GM12878 (cell line): ENCODE measurements around the gene MEIS2. TPM values are rescaled to one million over a fixed set of nuclear protein-coding genes. Genes with fewer than 3 reads are reported as not detected.

ENCODE experiments used
- ATAC-seq: fragments of 200-7000 bp; cut with Tn5 transposase; 3 replicates; pipeline ENCODE4 v1.9.1; 2020; ENCODE audit warnings: mild to moderate bottlenecking, moderate library complexity
- BruUV-seq: library from RNA; stranded (reverse); fragments of 400-500 nt; replicated peaks from 2 replicates; lab custom pipeline; 2021; lab: Mats Ljungman, UMichigan
- CTCF ChIA-PET: fragments of 300-600 bp; sonication (Branson Sonifier 250); formaldehyde crosslinking; extraction: SDS; loops from one replicate; lab custom pipeline; 2021; ENCODE audit warnings: inconsistent platforms; lab: Yijun Ruan, JAX
- POLR2A ChIA-PET: fragments of 350-600 bp; formaldehyde crosslinking; extraction: SDS; loops from one replicate; lab custom pipeline; 2021; ENCODE audit warnings: inconsistent platforms; lab: Charles Lee
- RAD21 ChIA-PET: fragments of 300-600 bp; sonication (Branson Sonifier 250); formaldehyde crosslinking; loops from one replicate; lab custom pipeline; 2023; ENCODE audit warnings: antibody characterized with exemption; ENCODE audit not compliant: unreplicated experiment; lab: Charles Lee
- SMC1A ChIA-PET: fragments of 300-600 bp; sonication (Branson Sonifier 250); formaldehyde crosslinking; loops from one replicate; lab custom pipeline; 2023; ENCODE audit not compliant: unreplicated experiment, uncharacterized antibody; lab: Charles Lee
- DNase-seq: peaks from one replicate; pipeline ENCODE4 v3.0.0-alpha.2; 2011; ENCODE audit warnings: low read depth, low spot score
- FAIRE-seq: peaks from 3 replicates; lab custom pipeline; 2011; peaks lifted over from hg19 to GRCh38; lab: Jason Lieb, UNC
- H2AFZ ChIP-seq: 2 replicates; pipeline ENCODE4 v1.6.0; 2011; ENCODE audit warnings: low read depth, low read length, control low read depth; ENCODE audit not compliant: control insufficient read depth
- H3K27ac ChIP-seq: 2 replicates; pipeline ENCODE4 v1.5.1; 2011; ENCODE audit warnings: control low read depth; ENCODE audit not compliant: control insufficient read depth, insufficient read depth
- H3K27me3 ChIP-seq, 2 experiments: replicated peaks in 1 of 2; 2 replicates each; pipeline versions ENCODE4 v1.6.0 to v1.6.1; 2011; ENCODE audit warnings: low read length in 1 of 2; ENCODE audit not compliant: control insufficient read depth in 2 of 2, insufficient read depth in 2 of 2
- H3K36me3 ChIP-seq, 2 experiments: 2 replicates each; pipeline ENCODE4 v1.5.1; 2011; ENCODE audit warnings: low read length in 1 of 2; ENCODE audit not compliant: control insufficient read depth in 2 of 2, insufficient read depth in 2 of 2
- H3K4me1 ChIP-seq: 2 replicates; pipeline ENCODE4 v1.6.1; 2011; ENCODE audit warnings: mild to moderate bottlenecking, low read length, moderate library complexity, mixed read lengths; ENCODE audit not compliant: control insufficient read depth, insufficient read depth
- H3K4me2 ChIP-seq: 2 replicates; pipeline ENCODE4 v1.6.0; 2011; ENCODE audit warnings: control low read depth; ENCODE audit not compliant: control insufficient read depth, insufficient read depth
- H3K4me3 ChIP-seq: fragments of 200-600 bp; sonication (generic); 2 replicates; pipeline ENCODE4 v1.5.1; 2016
- H3K79me2 ChIP-seq: 2 replicates; pipeline ENCODE4 v1.6.0; 2011; ENCODE audit warnings: low read length; ENCODE audit not compliant: control insufficient read depth, insufficient read depth
- H3K9ac ChIP-seq: 2 replicates; pipeline ENCODE4 v1.8.0; 2011; ENCODE audit warnings: low read length, control low read depth, mixed read lengths; ENCODE audit not compliant: control insufficient read depth, insufficient read depth
- H3K9me3 ChIP-seq: replicated peaks from 3 replicates; pipeline ENCODE4 v1.5.1; 2011; ENCODE audit warnings: mild to moderate bottlenecking, low read length; ENCODE audit not compliant: control insufficient read depth, insufficient read depth
- H4K20me1 ChIP-seq: 2 replicates; pipeline ENCODE4 v1.6.0; 2011; ENCODE audit not compliant: control insufficient read depth, insufficient read depth
- ASH2L ChIP-seq: fragments of 300-600, 200-600 bp; sonication (generic); IDR thresholded peaks from 2 replicates; pipeline ENCODE4 v1.6.1; 2017; ENCODE audit warnings: low read depth, mild to moderate bottlenecking, borderline replicate concordance
- MEF2A ChIP-seq: IDR thresholded peaks from 2 replicates; pipeline ENCODE4 v1.6.1; 2011; ENCODE audit warnings: low read depth, mild to moderate bottlenecking, low read length, moderate library complexity; ENCODE audit not compliant: insufficient read depth
- NR2C1 ChIP-seq: fragments of 450-650 bp; IDR thresholded peaks from 2 replicates; pipeline ENCODE4 v1.6.1; 2017; ENCODE audit warnings: antibody characterized with exemption, mild to moderate bottlenecking, moderate library complexity
- SUZ12 ChIP-seq: fragments of 200-600 bp; sonication (generic); IDR thresholded peaks from one replicate; pipeline ENCODE4 v1.6.1; 2018; ENCODE audit warnings: antibody characterized with exemption, mild to moderate bottlenecking; ENCODE audit not compliant: unreplicated experiment
- WGBS: methylation state at CpG from one replicate; pipeline ENCODE4 v1.1.6; 2016; ENCODE audit warnings: low lambda C conversion rate; ENCODE audit not compliant: insufficient replicate concordance, insufficient coverage; ENCODE audit errors: missing lambda C conversion rate; 5-methylcytosine and 5-hydroxymethylcytosine counted together
- in situ Hi-C: fragments of 300-500 bp; cut with MboI; formaldehyde crosslinking; loops from 9 replicates; pipeline ENCODE4 v1.14.3; 2018; ENCODE audit warnings: mixed read lengths
- intact Hi-C: fragments of 100-400 bp; cut with micrococcal nuclease; formaldehyde crosslinking; loops from one replicate; pipeline ENCODE4 v1.14.2; 2022; ENCODE audit not compliant: unreplicated experiment
- polyA plus RNA-seq, 11 experiments: library from polyadenylated mRNA; depleted of rRNA in 4 of 11; unstranded in 6 of 11; stranded (reverse) in 5 of 11; fragments of >200 nt; fragmentation: Nextera tagmentation in 4 of 11; fragmentation: Illumina TruSeq in 1 of 11; extraction: Ambion mirVana in 4 of 11; extraction: Trizol in 1 of 11; gene quantifications; 1 replicate in 1 of 11; 2 replicates in 10 of 11; pipeline versions ENCODE4 v1.2.1 to v1.2.3, GENCODE V29; 2011 to 2016; ENCODE audit warnings: inconsistent platforms in 2 of 11, missing spikeins in 2 of 11, low read depth in 1 of 11
- total RNA-seq, 4 experiments: library from RNA; depleted of rRNA in 3 of 4; stranded (reverse); fragments of >200 nt in 3 of 4; fragmentation: Illumina TruSeq in 1 of 4; extraction: Trizol in 1 of 4; gene quantifications; 2 replicates each; pipeline versions ENCODE4 v1.2.1 to v1.2.3, GENCODE V29; 2013 to 2021
- TF ChIP-seq, protein P1 (sequence below): fragments of 450-650 bp; IDR thresholded peaks from 2 replicates; pipeline ENCODE4 v1.6.1; 2014; ENCODE audit warnings: mild to moderate bottlenecking

MEIS2 gene
- total and polyA plus RNA-seq, 10 of the 15 experiments (the other 5 are each of a cell fraction or from before 2014, with no cell fraction given), result 9.2 to 54.0 (median 20.4) TPM

DNA sequence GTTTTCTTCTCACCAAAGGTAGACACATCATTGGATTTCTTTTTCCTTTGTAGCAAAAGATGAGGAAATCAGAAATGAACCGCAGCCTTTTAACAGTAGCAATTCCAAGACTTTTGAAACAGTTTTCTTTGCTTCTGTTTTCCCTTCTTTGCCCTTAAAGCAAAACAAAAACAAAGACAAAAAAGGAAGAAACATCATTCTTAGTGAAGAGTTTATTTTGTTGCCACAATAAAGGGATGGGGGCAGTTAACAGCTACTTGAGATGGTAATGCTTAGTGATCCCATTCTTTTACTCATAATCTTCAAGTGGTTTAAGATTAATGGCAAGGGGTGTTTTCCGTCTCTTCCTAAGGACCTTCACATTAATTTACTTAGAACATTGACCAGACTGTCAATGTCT is 218.8 kb downstream of the MEIS2 start:
- Histone ChIP-seq H3K27ac (no peak overlapping the region), H3K9me3 (no peaks in the 10 kb centered on the region), H3K9ac (no peak overlapping the region), H3K36me3 (no peaks in the 10 kb centered on the region), H4K20me1 (no peaks in the 10 kb centered on the region), H3K4me3 (no peak overlapping the region), H3K4me1 (peaks cover 4% of the 10 kb centered on the region; the same call in 1 of the 2 replicates), H3K79me2 (no peaks in the 10 kb centered on the region), H2AFZ (no peak overlapping the region), H3K27me3 (peaks cover 14 to 42% of the 10 kb centered on the region in 2 experiments), H3K4me2 (no peak overlapping the region)
- SMC1A ChIA-PET, result interaction anchor here (0.7 to 11.0 kb wide), 2 partner anchors 224 to 259 kb away, joined by 3 to 130 read pairs; partner anchors contain the start of gene MEIS2
- 0% methylated on average over 2 of the region's 2 CpGs for whole genome bisulfite sequencing
- no peak for FAIRE-seq
- no peak for ATAC-seq
- intact Hi-C loops, result loop anchor here (5.0 to 10.0 kb wide), 3 partner anchors 133 to 1001 kb away; no protein-coding TSS in a partner anchor
- no TSS peak for BruUV-seq
- TF ChIP-seq NR2C1 (no peak), MEF2A (no peak)
- TF ChIP-seq, protein P1, sequence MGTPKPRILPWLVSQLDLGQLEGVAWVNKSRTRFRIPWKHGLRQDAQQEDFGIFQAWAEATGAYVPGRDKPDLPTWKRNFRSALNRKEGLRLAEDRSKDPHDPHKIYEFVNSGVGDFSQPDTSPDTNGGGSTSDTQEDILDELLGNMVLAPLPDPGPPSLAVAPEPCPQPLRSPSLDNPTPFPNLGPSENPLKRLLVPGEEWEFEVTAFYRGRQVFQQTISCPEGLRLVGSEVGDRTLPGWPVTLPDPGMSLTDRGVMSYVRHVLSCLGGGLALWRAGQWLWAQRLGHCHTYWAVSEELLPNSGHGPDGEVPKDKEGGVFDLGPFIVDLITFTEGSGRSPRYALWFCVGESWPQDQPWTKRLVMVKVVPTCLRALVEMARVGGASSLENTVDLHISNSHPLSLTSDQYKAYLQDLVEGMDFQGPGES, result no peak
- RAD21 ChIA-PET, result interaction anchor here (0.8 to 4.1 kb wide), 5 partner anchors 8 to 254 kb away, joined by 3 to 39 read pairs (median 3); no protein-coding TSS in a partner anchor
- DNase-seq, result no peak
- CTCF ChIA-PET, result interaction anchor here (0.6 to 4.0 kb wide), 6 partner anchors 73 to 463 kb away, joined by 3 to 66 read pairs (median 3); no protein-coding TSS in a partner anchor
- in situ Hi-C loops, result loop anchor here (5.0 to 25.0 kb wide), 2 partner anchors 221 to 1006 kb away; partner anchors contain the start of gene MEIS2
- POLR2A ChIA-PET, result no interaction called here

DNA sequence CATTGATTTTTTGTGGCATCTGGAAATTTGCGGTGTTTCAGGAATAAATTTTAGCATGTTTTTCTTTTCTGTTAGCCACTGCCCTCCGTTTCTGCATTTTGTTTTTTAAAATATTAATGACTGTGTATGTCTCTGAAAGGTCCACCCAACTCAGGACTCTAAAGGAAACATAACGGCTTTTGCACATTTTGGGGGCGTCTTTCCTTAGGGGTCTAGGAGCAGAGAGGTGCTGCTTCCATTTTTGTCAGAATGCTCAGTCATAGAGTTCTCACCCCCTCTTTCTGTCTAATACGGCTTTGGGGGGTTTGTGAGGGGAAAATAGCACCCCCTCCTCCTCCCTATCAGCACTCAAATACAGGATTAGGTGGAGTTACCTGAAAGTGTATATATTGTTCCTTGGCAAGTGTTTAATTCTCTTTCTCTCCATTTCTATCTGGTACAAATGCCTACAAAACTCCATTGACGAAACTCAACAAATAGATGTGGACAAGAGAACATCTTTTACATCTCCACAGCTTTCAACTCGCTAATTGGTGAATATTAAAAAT is 219.4 kb downstream of the MEIS2 start:
- no peak overlapping the region for H3K27ac ChIP-seq
- no peaks in the 10 kb centered on the region for H3K9me3 ChIP-seq
- ChIA-PET RAD21 (no interaction called here), CTCF (interaction anchor here (0.6 to 4.0 kb wide), 4 partner anchors 74 to 463 kb away, joined by 3 to 66 read pairs (median 3); no protein-coding TSS in a partner anchor), POLR2A (no interaction called here), SMC1A (interaction anchor here (11.0 kb wide), 1 partner anchor 225 kb away, joined by 130 read pairs; the partner anchor contains the start of gene MEIS2)
- FAIRE-seq (no peak), DNase-seq (no peak), ATAC-seq (no peak)
- BruUV-seq, result no TSS peak
- in situ Hi-C loops (loop anchor here (5.0 to 25.0 kb wide), 2 partner anchors 221 to 1006 kb away; partner anchors contain the start of gene MEIS2), intact Hi-C loops (loop anchor here (5.0 to 10.0 kb wide), 3 partner anchors 134 to 1001 kb away; no protein-coding TSS in a partner anchor)
- TF ChIP-seq SUZ12, result peak; percentile 30
- no peak for TF ChIP-seq ASH2L
- no peak overlapping the region for H3K4me2 ChIP-seq
- H3K36me3 ChIP-seq, result no peaks in the 10 kb centered on the region
- H3K4me3 ChIP-seq, result no peak overlapping the region
- H4K20me1 ChIP-seq, result no peaks in the 10 kb centered on the region
- peaks cover 4% of the 10 kb centered on the region; the same call in 1 of the 2 replicates for H3K4me1 ChIP-seq
- H3K27me3 ChIP-seq, result peaks cover 11 to 37% of the 10 kb centered on the region in 2 experiments
- H2AFZ ChIP-seq, result no peak overlapping the region
- no peak overlapping the region for H3K9ac ChIP-seq
- H3K79me2 ChIP-seq, result no peaks in the 10 kb centered on the region
- 27% methylated on average over 7 of the region's 7 CpGs for WGBS
